OCI-LY1 (cell line): ENCODE results near the gene SBSN.

Source experiments
- H2AFZ ChIP-seq: fragments of 200-600 bp; sonication (generic), shearing (Covaris generic); 2 replicates; pipeline ENCODE4 v1.6.0; 2014; ENCODE audit warnings: antibody characterized with exemption, mild to moderate bottlenecking, low read length
- H3F3A ChIP-seq: fragments of 200-600 bp; sonication (generic), shearing (Covaris generic); 2 replicates; pipeline ENCODE4 v1.6.0; 2014; ENCODE audit warnings: mild to moderate bottlenecking, antibody characterized with exemption, low read length, moderate library complexity; ENCODE audit not compliant: insufficient read depth
- H3K27ac ChIP-seq: fragments of 200-600 bp; sonication (generic); 2 replicates; pipeline ENCODE4 v1.5.1; 2014; ENCODE audit warnings: low read length, mixed run types, mild to moderate bottlenecking, low read depth; ENCODE audit not compliant: poor library complexity, severe bottlenecking
- H3K27me3 ChIP-seq: fragments of 200-600 bp; sonication (generic); 2 replicates; pipeline ENCODE4 v1.6.0; 2014; ENCODE audit warnings: antibody characterized with exemption, mild to moderate bottlenecking, low read length, moderate library complexity; ENCODE audit not compliant: insufficient read depth
- H3K36me3 ChIP-seq: fragments of 200-600 bp; sonication (generic); 2 replicates; pipeline ENCODE4 v1.6.1; 2014; ENCODE audit warnings: mild to moderate bottlenecking, antibody characterized with exemption, low read length, moderate library complexity, mixed read lengths; ENCODE audit not compliant: insufficient read depth
- H3K4me1 ChIP-seq: fragments of 200-600 bp; sonication (generic); 2 replicates; pipeline ENCODE4 v1.5.1; 2014; ENCODE audit warnings: mild to moderate bottlenecking, low read length, moderate library complexity; ENCODE audit not compliant: insufficient read depth, severe bottlenecking
- H3K4me2 ChIP-seq: fragments of 200-600 bp; sonication (generic), shearing (Covaris generic); 2 replicates; pipeline ENCODE4 v1.6.1; 2014; ENCODE audit warnings: low read length
- H3K4me3 ChIP-seq: fragments of 200-600 bp; sonication (generic); 2 replicates; pipeline ENCODE4 v1.5.1; 2014; ENCODE audit warnings: low read length, low read depth, mild to moderate bottlenecking, mixed read lengths; ENCODE audit not compliant: poor library complexity, severe bottlenecking
- H3K79me2 ChIP-seq: fragments of 200-600 bp; shearing (Covaris generic); 2 replicates; pipeline ENCODE4 v1.6.1; 2016; ENCODE audit warnings: mixed run types, low read length, mixed read lengths; ENCODE audit not compliant: insufficient read depth
- H3K9ac ChIP-seq: fragments of 200-600 bp; sonication (generic), shearing (Covaris generic); 2 replicates; pipeline ENCODE4 v1.6.1; 2014; ENCODE audit warnings: mild to moderate bottlenecking, low read length, mixed read lengths
- H3K9me2 ChIP-seq: fragments of 200-600 bp; sonication (generic), shearing (Covaris generic); 2 replicates; pipeline ENCODE4 v1.6.1; 2014; ENCODE audit warnings: low read depth, mild to moderate bottlenecking, low read length, mixed read lengths
- H3K9me3 ChIP-seq: fragments of 200-600 bp; shearing (Covaris generic); 2 replicates; pipeline ENCODE4 v1.6.1; 2014; ENCODE audit warnings: low read length, mixed read lengths
- H4K20me1 ChIP-seq: fragments of 200-600 bp; sonication (generic), shearing (Covaris generic); 2 replicates; pipeline ENCODE4 v1.6.0; 2016; ENCODE audit warnings: mild to moderate bottlenecking, low read length; ENCODE audit not compliant: insufficient read depth
- CTCF ChIP-seq: fragments of 200-600 bp; sonication (generic), shearing (Covaris generic); IDR thresholded peaks from 2 replicates; pipeline ENCODE4 v1.5.1; 2017; ENCODE audit warnings: mild to moderate bottlenecking, antibody characterized with exemption, low read length, moderate library complexity, mixed read lengths
- EZH2 ChIP-seq: fragments of 200-600 bp; sonication (generic), shearing (Covaris generic); IDR thresholded peaks from 2 replicates; pipeline ENCODE4 v1.8.0; 2017; ENCODE audit warnings: borderline replicate concordance, mixed run types, mild to moderate bottlenecking, antibody characterized with exemption, low read length, moderate library complexity, mixed read lengths

Gene SBSN

GRCh38 chr19:35531291-35531690, 3.2 kb upstream of the SBSN start:
- Histone ChIP-seq H3K9ac (no peak overlapping the region), H3K4me2 (no peak overlapping the region), H3K4me1 (no peaks in the 10 kb centered on the region), H3K27me3 (0 out of 2 replicates have a peak, but pooled peaks cover 4% of the 10 kb centered on the region), H3K9me3 (no peaks in the 10 kb centered on the region), H3K27ac (no peak overlapping the region), H3K4me3 (no peak overlapping the region), H3F3A (no peaks in the 10 kb centered on the region), H2AFZ (no peak overlapping the region), H3K36me3 (no peaks in the 10 kb centered on the region), H4K20me1 (no peaks in the 10 kb centered on the region), H3K79me2 (no peaks in the 10 kb centered on the region), H3K9me2 (no peaks in the 10 kb centered on the region)
- TF ChIP-seq CTCF, result no peak
- no peak for TF ChIP-seq EZH2

GRCh38 chr19:35529241-35530218, 1.4 kb upstream of the SBSN start:
- Histone ChIP-seq H3K36me3 (no peaks in the 10 kb centered on the region), H3K9me3 (no peaks in the 10 kb centered on the region), H3K9me2 (no peaks in the 10 kb centered on the region), H3K79me2 (no peaks in the 10 kb centered on the region), H3F3A (no peaks in the 10 kb centered on the region), H3K27me3 (0 out of 2 replicates have a peak, but pooled peaks cover 5% of the 10 kb centered on the region), H2AFZ (no peak overlapping the region), H3K27ac (no peak overlapping the region), H3K4me1 (no peaks in the 10 kb centered on the region), H4K20me1 (no peaks in the 10 kb centered on the region), H3K4me3 (no peak overlapping the region), H3K4me2 (no peak overlapping the region), H3K9ac (no peak overlapping the region)
- TF ChIP-seq CTCF (no peak), EZH2 (no peak)

GRCh38 chr19:35525873-35526272, 2.2 kb downstream of the SBSN start:
- Histone ChIP-seq H3K27ac (no peak overlapping the region), H3K4me1 (no peaks in the 10 kb centered on the region), H4K20me1 (no peaks in the 10 kb centered on the region), H3K9ac (no peak overlapping the region), H2AFZ (no peak overlapping the region), H3K4me2 (no peak overlapping the region), H3K9me3 (no peaks in the 10 kb centered on the region), H3K79me2 (no peaks in the 10 kb centered on the region), H3K36me3 (no peaks in the 10 kb centered on the region), H3F3A (no peaks in the 10 kb centered on the region), H3K4me3 (no peak overlapping the region), H3K27me3 (0 out of 2 replicates have a peak, but pooled peaks cover 5% of the 10 kb centered on the region), H3K9me2 (no peaks in the 10 kb centered on the region)
- TF ChIP-seq EZH2 (no peak), CTCF (no peak)
